ENCODE results near the gene TMEM167B. TPM values are rescaled to one million over a fixed set of nuclear protein-coding genes. Genes with fewer than 3 reads are reported as not detected.

TMEM167B gene
- polyA plus RNA-seq, 1 of the 3 experiments (the other 2 are of a cell fraction), result 12.7 TPM

DNA sequence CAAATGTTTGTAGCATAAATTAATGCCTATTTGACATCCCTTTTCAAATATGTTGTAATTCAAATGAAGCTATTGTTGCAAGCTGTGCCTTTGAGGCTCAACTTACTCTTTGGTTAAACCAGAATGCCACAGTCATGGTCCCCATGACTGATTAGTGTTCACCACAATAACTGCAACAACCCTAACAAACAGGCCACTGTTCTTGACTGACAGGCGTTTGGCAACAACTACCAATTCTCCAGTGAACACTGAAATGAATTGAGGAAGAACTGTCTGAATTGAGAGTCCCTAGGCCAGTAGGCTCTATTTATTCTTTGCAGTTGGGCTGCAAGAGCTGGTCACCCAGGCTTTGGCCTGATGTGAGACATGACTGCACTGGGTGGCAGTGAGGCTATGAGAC is 6.6 kb upstream of the TMEM167B start:
- Histone ChIP-seq H3K9me2 (no peaks in the 10 kb centered on the region), H3K79me2 (ENCODE audit: insufficient read depth) (no peaks in the 10 kb centered on the region), H3K4me2 (no peak overlapping the region), H3K9me3 (no peaks in the 10 kb centered on the region), H3K9ac (no peak overlapping the region), H3K4me3 (ENCODE audit: low read depth in 2 of 2, low read length in 1 of 2) (no peak overlapping the region), H3K36me3 (replicated peaks in 1 of 2; ENCODE audit: control insufficient read depth in 1 of 2, insufficient read depth in 2 of 2, low read length in 1 of 2) (no peaks in the 10 kb centered on the region), H2AFZ (ENCODE audit: low read depth) (no peak overlapping the region), H4K20me1 (ENCODE audit: insufficient read depth) (no peaks in the 10 kb centered on the region), H3F3A (replicated peaks; ENCODE audit: insufficient read depth) (peaks cover 6% of the 10 kb centered on the region), H3K4me1 (ENCODE audit: control insufficient read depth in 1 of 2, insufficient read depth in 2 of 2, low read depth in 1 of 2, low read length in 1 of 2) (no peaks in the 10 kb centered on the region; a peak in 1 of 4 replicates), H3K27me3 (ENCODE audit: insufficient read depth) (no peaks in the 10 kb centered on the region), H3K27ac (ENCODE audit: low read depth in 2 of 2, low read length in 1 of 2) (no peak overlapping the region)
- WGBS (ENCODE audit: low lambda C conversion rate), result 50% methylated on average over 1 of the region's 1 CpG
- TF ChIP-seq SMC3 (IDR thresholded peaks at IDR 0.05; ENCODE audit: low read depth, low read length), result no peak
- TF ChIP-seq MEF2A (IDR thresholded peaks at IDR 0.05; ENCODE audit: borderline replicate concordance, low read depth), result no peak
- TF ChIP-seq, protein P1, sequence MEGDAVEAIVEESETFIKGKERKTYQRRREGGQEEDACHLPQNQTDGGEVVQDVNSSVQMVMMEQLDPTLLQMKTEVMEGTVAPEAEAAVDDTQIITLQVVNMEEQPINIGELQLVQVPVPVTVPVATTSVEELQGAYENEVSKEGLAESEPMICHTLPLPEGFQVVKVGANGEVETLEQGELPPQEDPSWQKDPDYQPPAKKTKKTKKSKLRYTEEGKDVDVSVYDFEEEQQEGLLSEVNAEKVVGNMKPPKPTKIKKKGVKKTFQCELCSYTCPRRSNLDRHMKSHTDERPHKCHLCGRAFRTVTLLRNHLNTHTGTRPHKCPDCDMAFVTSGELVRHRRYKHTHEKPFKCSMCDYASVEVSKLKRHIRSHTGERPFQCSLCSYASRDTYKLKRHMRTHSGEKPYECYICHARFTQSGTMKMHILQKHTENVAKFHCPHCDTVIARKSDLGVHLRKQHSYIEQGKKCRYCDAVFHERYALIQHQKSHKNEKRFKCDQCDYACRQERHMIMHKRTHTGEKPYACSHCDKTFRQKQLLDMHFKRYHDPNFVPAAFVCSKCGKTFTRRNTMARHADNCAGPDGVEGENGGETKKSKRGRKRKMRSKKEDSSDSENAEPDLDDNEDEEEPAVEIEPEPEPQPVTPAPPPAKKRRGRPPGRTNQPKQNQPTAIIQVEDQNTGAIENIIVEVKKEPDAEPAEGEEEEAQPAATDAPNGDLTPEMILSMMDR (IDR thresholded peaks at IDR 0.05), result no peak
- TF ChIP-seq YY1 (IDR thresholded peaks at IDR 0.05; ENCODE audit: low read depth), result no peak
- TF ChIP-seq FOSL2 (IDR thresholded peaks at IDR 0.05; ENCODE audit: borderline replicate concordance, low read depth), result no peak
- TF ChIP-seq MXI1 (IDR thresholded peaks at IDR 0.05; ENCODE audit: low read depth, low read length), result no peak
- no peak for TF ChIP-seq GABPA (IDR thresholded peaks at IDR 0.05; ENCODE audit: low read depth)
- no peak for TF ChIP-seq NFIC (IDR thresholded peaks at IDR 0.05; ENCODE audit: borderline replicate concordance)
- no peak for TF ChIP-seq RCOR1 (IDR thresholded peaks at IDR 0.05; ENCODE audit: low read length)
- TF ChIP-seq TEAD4 (IDR thresholded peaks at IDR 0.05; ENCODE audit: borderline replicate concordance, insufficient read depth), result no peak
- TF ChIP-seq, protein P2, sequence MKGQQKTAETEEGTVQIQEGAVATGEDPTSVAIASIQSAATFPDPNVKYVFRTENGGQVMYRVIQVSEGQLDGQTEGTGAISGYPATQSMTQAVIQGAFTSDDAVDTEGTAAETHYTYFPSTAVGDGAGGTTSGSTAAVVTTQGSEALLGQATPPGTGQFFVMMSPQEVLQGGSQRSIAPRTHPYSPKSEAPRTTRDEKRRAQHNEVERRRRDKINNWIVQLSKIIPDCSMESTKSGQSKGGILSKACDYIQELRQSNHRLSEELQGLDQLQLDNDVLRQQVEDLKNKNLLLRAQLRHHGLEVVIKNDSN (IDR thresholded peaks at IDR 0.05; ENCODE audit: borderline replicate concordance, low read depth), result no peak
- TF ChIP-seq RFX5 (IDR thresholded peaks at IDR 0.05; ENCODE audit: low read length), result no peak
- TF ChIP-seq NRF1 (IDR thresholded peaks at IDR 0.05; ENCODE audit: low read depth, low read length), result no peak
- CTCF ChIA-PET, result interaction anchor here (1.5 to 4.6 kb wide), 2 partner anchors 16 to 29 kb away, joined by 5 to 17 read pairs; a partner anchor contains a TSS
- DNase-seq, result no peak
- POLR2A ChIA-PET, result interaction anchor here (1.6 kb wide), 1 partner anchor 16 kb away, joined by 8 read pairs; no protein-coding TSS in a partner anchor

DNA sequence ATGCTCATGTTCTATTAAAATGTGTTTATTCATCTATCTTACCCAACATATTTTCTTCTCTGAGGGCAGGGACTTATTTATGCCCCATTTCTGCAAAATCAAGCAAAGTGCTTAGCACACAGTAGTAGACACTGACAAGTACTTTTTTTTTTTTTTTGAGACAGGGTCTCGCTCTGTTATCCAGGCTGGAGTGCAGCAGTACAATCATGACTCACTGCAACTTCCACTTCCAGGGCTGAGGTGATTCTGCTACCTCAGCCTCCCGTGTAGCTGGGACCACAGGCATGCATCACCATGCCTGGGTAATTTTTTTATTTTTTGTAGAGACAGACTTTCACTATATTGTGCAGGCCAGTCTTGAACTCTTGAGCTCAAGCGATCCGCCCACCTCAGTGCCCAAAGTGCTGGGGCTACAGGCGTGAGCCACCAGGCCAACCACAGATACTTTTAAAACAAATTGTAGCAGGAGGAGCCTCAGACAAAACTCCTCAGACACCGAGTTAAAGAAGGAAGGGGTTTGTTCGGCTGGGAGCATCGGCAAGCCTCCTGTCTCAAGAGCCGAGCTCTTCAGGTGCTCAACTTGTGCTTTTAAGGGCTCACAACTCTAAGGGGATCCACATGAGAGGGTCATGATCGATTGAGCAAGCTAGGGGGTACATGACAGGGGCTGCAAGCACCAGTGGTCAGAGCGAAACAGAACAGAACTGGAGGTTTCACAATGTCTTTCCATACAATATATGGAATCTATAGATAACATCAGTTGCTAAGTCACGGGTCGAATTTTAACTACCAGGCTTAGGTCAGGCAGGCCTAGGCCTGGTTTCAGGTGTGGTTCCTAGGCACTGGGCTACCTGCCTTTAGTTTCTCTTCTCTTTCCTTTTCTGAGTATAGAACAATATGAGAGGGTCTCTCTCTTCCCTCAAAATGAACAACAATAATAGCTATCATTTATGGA is 5.7 kb upstream of the TMEM167B start:
- Histone ChIP-seq H3K9me2 (no peaks in the 10 kb centered on the region), H3F3A (replicated peaks; ENCODE audit: insufficient read depth) (peaks cover 13% of the 10 kb centered on the region), H3K9me3 (no peaks in the 10 kb centered on the region), H3K79me2 (ENCODE audit: insufficient read depth) (no peaks in the 10 kb centered on the region), H2AFZ (ENCODE audit: low read depth) (peak overlapping the region; percentile 13; the same call in 1 of the 2 replicates), H3K27ac (ENCODE audit: low read depth in 2 of 2, low read length in 1 of 2) (no peak overlapping the region), H3K4me3 (ENCODE audit: low read depth in 2 of 2, low read length in 1 of 2) (no peak overlapping the region), H3K4me2 (no peak overlapping the region), H3K36me3 (replicated peaks in 1 of 2; ENCODE audit: control insufficient read depth in 1 of 2, insufficient read depth in 2 of 2, low read length in 1 of 2) (no peaks in the 10 kb centered on the region), H3K27me3 (ENCODE audit: insufficient read depth) (no peaks in the 10 kb centered on the region), H3K9ac (no peak overlapping the region), H4K20me1 (ENCODE audit: insufficient read depth) (no peaks in the 10 kb centered on the region), H3K4me1 (ENCODE audit: control insufficient read depth in 1 of 2, insufficient read depth in 2 of 2, low read depth in 1 of 2, low read length in 1 of 2) (no peaks in the 10 kb centered on the region; a peak in 2 of 4 replicates)
- ChIA-PET POLR2A (interaction anchor here (1.5 to 1.6 kb wide), 2 partner anchors 15 to 16 kb away, joined by 4 to 8 read pairs; no protein-coding TSS in a partner anchor), CTCF (interaction anchor here (4.6 kb wide), 1 partner anchor 15 kb away, joined by 17 read pairs; no protein-coding TSS in a partner anchor)
- TF ChIP-seq FOXJ3 (CRISPR knock-in tag; IDR thresholded peaks at IDR 0.05), result no peak
- TF ChIP-seq EP300 (IDR thresholded peaks at IDR 0.05; ENCODE audit: borderline replicate concordance in 1 of 2, low read depth in 1 of 2, low read length in 1 of 2), result no peak
- no peak for TF ChIP-seq EZH2phosphoT487 (IDR thresholded peaks at IDR 0.05; ENCODE audit: borderline replicate concordance, low read depth)
- no peak for TF ChIP-seq SMC3 (IDR thresholded peaks at IDR 0.05; ENCODE audit: low read depth, low read length)
- no peak for TF ChIP-seq GATA2 (CRISPR knock-in tag; IDR thresholded peaks at IDR 0.05)
- WGBS (ENCODE audit: low lambda C conversion rate), result 83% methylated on average over 13 of the region's 13 CpGs
- DNase-seq, result no peak

All from SK-N-SH (cell line).